ENCODE results near the gene ZSCAN26. TPM values are rescaled to one million over a fixed set of nuclear protein-coding genes. Genes with fewer than 3 reads are reported as not detected.

ZSCAN26 gene
- total RNA-seq, 4 donors from 2014 or later = 8.3 to 20.7 (median 11.0) TPM

GRCh38 chr6:28263922-28264321 lies 3.0 kb upstream of the ZSCAN26 start:
- 52 to 55% methylated on average over 2 of the region's 2 CpGs for WGBS, 2 donors

GRCh38 chr6:28264834-28265401 lies 2.0 kb upstream of the ZSCAN26 start:
- no peak overlapping the region for H3K4me3 ChIP-seq (ENCODE audit: low read depth, poor library complexity, severe bottlenecking)
- TF ChIP-seq, protein P1, sequence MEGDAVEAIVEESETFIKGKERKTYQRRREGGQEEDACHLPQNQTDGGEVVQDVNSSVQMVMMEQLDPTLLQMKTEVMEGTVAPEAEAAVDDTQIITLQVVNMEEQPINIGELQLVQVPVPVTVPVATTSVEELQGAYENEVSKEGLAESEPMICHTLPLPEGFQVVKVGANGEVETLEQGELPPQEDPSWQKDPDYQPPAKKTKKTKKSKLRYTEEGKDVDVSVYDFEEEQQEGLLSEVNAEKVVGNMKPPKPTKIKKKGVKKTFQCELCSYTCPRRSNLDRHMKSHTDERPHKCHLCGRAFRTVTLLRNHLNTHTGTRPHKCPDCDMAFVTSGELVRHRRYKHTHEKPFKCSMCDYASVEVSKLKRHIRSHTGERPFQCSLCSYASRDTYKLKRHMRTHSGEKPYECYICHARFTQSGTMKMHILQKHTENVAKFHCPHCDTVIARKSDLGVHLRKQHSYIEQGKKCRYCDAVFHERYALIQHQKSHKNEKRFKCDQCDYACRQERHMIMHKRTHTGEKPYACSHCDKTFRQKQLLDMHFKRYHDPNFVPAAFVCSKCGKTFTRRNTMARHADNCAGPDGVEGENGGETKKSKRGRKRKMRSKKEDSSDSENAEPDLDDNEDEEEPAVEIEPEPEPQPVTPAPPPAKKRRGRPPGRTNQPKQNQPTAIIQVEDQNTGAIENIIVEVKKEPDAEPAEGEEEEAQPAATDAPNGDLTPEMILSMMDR (IDR thresholded peaks at IDR 0.05) = no peak
- no peak for TF ChIP-seq POLR2A (IDR thresholded peaks at IDR 0.05)
- WGBS, 2 donors = 46 to 48% methylated on average over 4 of the region's 4 CpGs
- intact Hi-C loops (cut with DNase I; ENCODE audit: low total_unique reads) = no loop called here
- DNase-seq (ENCODE audit: low spot score in 2 of 2) = no peak

More at GRCh38 chr6:28263922-28264321, 3.0 kb upstream of the ZSCAN26 start:
- no peak for DNase-seq (ENCODE audit: low spot score in 2 of 2)
- intact Hi-C loops (cut with DNase I; ENCODE audit: low total_unique reads) = no loop called here
- TF ChIP-seq POLR2A (IDR thresholded peaks at IDR 0.05) = no peak
- TF ChIP-seq, protein P1 (IDR thresholded peaks at IDR 0.05) = no peak
- no peak overlapping the region for H3K4me3 ChIP-seq (ENCODE audit: low read depth, poor library complexity, severe bottlenecking)

- H3K4me3 ChIP-seq (ENCODE audit: low read depth, poor library complexity, severe bottlenecking) = peak overlapping the region; percentile 87
- DNase-seq (ENCODE audit: low spot score in 2 of 2) = no peak
- no peak for TF ChIP-seq POLR2A (IDR thresholded peaks at IDR 0.05)
- TF ChIP-seq, protein P1 (IDR thresholded peaks at IDR 0.05) = no peak
- WGBS, 2 donors = 6 to 12% methylated on average over 5 of the region's 5 CpGs
- intact Hi-C loops (cut with DNase I; ENCODE audit: low total_unique reads) = no loop called here
Observed at GRCh38 chr6:28266563-28266961, 381 bp upstream of the ZSCAN26 start.

GRCh38 chr6:28267695-28268059 lies 734 bp downstream of the ZSCAN26 start:
- peak overlapping the region; percentile 87 for H3K4me3 ChIP-seq (ENCODE audit: low read depth, poor library complexity, severe bottlenecking)
- intact Hi-C loops (cut with DNase I; ENCODE audit: low total_unique reads) = no loop called here
- no peak for DNase-seq (ENCODE audit: low spot score in 2 of 2)
- WGBS, 2 donors = 0 to 3% methylated on average over 1 of the region's 1 CpG
- TF ChIP-seq, protein P1 (IDR thresholded peaks at IDR 0.05) = no peak
- no peak for TF ChIP-seq POLR2A (IDR thresholded peaks at IDR 0.05)

DNA sequence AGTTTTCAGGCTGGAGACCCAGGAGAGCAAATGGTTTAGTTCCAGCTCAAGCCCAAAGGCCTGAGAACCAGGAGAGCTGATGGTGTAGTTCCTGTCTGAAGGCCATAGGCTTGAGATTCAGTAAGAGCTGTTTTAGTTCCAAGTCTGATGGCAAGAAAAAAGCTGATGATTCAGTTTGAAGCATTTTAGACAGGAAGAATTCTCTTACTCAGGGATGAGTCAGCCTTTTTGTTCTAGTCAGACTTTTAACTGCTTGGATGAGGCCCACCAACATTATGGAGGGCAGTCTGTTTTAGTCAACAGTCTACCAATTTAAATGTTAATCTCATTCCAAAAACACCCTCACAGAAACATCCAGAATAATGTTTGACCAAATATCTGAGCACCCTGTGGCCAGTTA lies 2.5 kb downstream of the ZSCAN26 start:
- TF ChIP-seq POLR2A (IDR thresholded peaks at IDR 0.05) = no peak
- TF ChIP-seq, protein P1 (IDR thresholded peaks at IDR 0.05) = no peak
- no peak overlapping the region for H3K4me3 ChIP-seq (ENCODE audit: low read depth, poor library complexity, severe bottlenecking)
- DNase-seq (ENCODE audit: low spot score in 2 of 2) = no peak
- intact Hi-C loops (cut with DNase I; ENCODE audit: low total_unique reads) = no loop called here

GRCh38 chr6:28274888-28275287 lies 7.9 kb downstream of the ZSCAN26 start:
- intact Hi-C loops (cut with DNase I; ENCODE audit: low total_unique reads) = no loop called here
- TF ChIP-seq, protein P1 (IDR thresholded peaks at IDR 0.05) = no peak
- TF ChIP-seq POLR2A (IDR thresholded peaks at IDR 0.05) = no peak
- no peak overlapping the region for H3K4me3 ChIP-seq (ENCODE audit: low read depth, poor library complexity, severe bottlenecking)
- DNase-seq (ENCODE audit: low spot score in 2 of 2) = no peak

All from lower leg skin (tissue), 4 donors.